GM21360 (cell line): ENCODE results near the gene PCYT1B.
A peak's percentile ranks its signal among the peaks of the same experiment; 100 is the strongest.
"Not testable (repeated sequence)": the region's sequence is repeated elsewhere in the genome, so short reads cannot be mapped to it uniquely, and the experiment has no call there.

Source experiments
- ATAC-seq: cut with Tn5 transposase; IDR thresholded peaks from one replicate; pipeline ENCODE4 v1.9.1; 2021; ENCODE audit warnings: mild to moderate bottlenecking, moderate library complexity; ENCODE audit not compliant: unreplicated experiment

Gene PCYT1B

DNA sequence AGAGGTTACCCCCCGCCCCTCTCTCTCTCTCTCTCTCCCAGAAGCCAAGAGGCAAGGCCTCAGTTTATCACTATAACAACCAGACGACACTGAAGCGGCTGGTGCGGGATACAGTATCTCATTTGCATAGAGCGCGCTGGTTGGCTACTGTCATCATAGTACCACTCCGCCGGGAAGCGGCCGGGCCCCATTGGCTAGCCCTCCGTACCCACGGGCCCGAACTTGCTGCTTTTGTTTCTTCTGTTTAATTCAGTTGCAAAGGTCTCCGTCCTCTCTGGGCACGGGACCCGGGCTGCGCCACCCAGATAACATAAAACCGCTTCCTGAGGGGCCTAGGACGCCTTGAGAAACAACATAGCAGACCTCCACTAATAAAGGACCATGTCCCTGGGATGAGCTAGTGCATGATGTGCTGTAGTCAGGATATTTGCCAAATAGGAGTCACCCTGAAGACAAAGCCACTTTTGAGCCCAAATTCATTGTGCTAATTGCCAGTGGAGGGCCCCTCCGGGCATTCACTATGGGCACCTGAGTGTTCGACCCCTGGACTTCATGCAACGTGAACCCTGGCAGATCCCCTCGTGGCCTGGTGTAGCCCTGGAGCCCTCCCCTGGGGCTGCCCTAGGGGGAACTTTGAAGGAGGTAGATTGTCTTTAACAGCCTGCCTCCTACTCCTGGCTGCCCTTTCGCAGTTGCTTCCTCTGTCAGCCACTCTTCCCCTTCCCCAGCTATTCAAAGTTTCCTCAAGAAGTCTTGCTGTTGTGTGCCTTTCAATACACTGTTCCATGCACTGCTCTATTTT is at the start of gene PCYT1B:
TSS of gene PCYT1B (minus strand) at position 91 of the 802 bp plus-strand sequence. CDS start 242 bp downstream, outside the sequence.
- ATAC-seq: peak; percentile 89

DNA sequence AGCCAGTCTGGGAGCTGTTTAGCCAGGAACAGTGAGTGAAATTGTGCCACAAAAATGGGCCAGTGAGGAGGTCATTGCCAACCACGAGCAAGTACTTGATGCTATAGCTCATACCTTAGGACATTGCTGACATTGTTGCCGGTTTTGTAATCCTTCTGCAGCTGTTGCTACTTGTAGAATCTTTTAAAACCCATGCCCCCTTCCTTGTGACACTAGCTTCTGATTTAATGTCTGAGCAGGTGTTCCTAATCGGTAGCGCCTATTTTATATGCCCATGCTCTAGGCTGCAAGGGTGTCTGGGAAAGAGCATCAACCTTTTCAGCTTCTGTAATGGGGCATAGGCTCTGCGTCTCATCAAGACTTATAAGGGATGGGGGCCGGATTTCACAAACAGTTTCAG is 49.1 kb upstream of the PCYT1B start:
- ATAC-seq: no peak

DNA sequence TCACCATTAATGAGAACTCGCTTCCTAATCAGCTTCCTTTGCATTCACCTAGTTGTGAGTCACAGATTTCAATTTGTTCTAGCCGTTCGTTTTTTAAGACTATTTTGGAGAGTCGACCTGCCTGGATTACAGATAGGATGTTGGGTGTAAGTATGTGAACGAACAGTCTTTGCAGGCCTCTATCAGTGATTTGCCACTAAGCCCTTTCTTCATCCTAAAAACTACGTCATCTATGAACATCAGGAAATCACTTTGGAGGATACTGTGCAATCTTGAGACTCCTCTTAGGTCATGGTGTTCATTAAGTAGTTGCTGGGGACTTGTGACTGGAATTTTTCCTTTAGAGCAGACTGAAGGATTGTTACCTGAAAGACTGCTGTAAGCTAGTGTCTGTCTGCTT is 47.7 kb upstream of the PCYT1B start:
- ATAC-seq: no peak

DNA sequence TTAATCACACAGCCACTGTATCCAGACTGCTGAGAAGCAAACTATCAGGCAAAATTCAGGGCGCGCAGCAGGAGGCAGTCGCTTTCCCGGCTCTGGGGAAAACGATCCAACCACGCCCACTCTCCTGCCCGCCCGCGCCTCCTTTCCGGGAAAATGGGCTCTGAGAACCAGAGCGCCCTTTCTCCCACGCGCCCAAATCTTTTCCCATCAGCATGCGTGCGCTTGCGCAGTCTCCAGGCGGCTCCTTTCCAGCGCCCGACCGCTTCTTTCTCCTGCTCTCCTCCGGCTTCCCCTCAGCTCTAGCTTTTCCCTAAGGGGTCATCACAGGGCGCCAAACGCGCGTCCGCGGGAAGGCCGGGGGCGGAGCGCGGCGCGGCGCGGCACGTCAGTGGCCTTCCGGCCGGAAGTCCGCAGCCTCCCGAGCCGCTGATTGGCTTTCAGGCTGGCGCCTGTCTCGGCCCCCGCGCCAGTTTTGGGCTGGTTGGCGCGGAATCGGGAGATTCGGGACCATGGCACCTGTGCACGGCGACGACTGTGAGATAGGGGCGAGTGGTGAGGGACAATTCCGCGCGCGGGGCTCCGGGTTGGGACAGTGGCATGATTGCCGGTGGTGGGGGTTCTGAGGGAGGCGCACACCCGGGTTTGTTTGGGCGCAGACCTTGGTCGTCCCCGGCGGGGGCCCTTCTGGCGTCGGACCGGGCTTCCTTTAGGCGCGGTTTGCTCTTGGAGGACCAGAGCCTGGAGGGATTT is 46.5 kb upstream of the PCYT1B start, which contains the start of gene POLA1:
TSS of gene POLA1 (plus strand) at position 466 of the 750 bp plus-strand sequence. CDS start at position 510, 44 bp downstream.
- ATAC-seq: peak; percentile 91

DNA sequence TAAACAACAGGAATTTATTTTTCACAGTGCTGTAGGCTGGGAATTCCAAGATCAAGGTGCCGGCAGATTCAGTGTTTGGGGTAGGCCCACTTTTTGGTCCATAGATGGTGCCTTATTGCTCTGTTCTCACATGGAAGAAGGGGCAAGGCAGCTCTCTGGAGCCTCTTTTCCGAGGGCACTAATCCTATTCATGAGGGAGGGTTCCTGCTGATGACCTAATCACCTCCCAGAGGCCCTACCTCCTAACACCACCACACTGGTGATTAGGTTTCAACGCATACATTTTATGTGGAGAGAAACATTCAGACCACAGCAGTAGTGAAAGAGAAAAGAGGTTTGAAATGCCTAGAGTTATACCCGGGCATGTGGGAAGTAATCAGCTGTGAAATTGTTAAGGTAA is 45.2 kb upstream of the PCYT1B start:
- ATAC-seq: no peak

DNA sequence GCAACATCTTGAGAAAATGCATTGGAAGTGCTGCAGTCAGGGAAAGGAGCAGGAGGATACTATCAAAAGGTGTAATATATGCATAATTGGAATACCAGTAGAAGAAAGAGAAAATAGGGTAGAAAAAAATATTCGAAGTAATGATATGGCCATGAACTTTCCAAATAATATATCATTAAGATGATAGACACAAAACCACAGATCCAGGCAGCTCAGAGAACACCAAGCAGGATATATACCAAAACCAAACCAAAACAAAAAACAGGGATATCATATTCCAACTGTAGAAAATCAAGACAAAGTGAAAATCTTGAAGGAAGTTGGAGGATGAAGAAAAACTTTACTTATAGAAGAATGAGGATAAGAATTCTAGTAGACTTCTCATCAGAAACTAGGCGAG is 36.9 kb upstream of the PCYT1B start:
- ATAC-seq: no peak

DNA sequence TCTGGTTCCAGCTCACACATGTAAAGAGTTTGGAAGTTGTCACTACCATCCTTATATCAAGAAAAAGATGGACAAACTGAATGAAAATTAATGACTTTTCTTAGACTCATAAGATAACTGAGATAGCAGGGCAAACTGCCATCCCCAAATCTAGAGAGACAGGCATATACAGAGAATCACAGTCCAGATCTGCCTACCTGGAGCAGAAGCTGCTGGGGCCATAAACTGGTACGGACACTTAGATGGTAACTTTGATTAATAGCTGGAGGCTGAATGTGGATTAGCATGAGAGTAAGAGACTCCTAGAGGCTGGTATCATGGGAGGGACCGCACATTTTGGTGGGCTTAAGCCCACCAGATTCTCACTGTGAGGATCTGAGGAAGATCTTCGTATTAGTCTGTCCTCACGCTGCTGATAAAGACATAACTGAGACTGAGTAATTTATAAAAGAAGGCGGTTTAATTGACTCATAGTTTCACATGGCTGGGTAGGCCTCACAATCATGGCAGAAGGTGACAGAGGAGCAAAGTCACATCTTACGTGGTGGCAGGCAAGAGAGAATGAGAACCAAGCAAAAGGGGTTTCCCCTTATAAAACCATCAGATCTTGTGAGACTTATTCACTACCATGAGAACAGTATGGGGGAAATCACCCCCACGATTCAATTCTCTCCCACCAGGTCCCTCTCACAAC is 35.7 kb upstream of the PCYT1B start:
- no peak for ATAC-seq

DNA sequence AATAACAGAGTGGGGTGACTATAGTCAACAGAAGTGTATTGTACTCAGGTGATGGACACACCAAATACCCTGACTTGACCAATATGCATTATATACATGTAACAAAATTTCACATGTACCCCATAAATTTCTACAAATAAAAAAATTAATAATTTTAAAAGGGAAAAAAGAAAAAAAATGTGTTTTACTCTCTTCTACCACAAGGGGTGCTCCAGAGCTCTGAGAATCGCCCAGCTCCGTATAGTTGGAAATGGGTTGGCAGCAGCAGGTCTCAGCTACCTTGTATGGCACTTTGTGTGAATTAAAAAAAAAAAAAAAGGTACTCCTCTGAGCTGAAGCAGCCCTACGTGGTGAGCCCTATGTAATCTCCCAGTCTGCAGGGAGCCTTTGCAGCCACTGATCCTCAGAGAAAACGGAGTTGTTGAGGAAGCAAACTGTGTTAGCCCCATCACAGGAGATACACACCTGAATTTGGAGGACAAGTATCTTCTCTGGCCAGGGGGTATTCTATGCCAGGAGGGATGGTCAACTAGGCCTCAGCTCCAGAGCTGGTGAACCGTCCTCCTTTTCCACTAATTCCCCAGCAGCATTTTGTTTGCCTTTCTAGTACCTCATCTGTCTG is 29.4 kb upstream of the PCYT1B start:
- ATAC-seq: no peak

DNA sequence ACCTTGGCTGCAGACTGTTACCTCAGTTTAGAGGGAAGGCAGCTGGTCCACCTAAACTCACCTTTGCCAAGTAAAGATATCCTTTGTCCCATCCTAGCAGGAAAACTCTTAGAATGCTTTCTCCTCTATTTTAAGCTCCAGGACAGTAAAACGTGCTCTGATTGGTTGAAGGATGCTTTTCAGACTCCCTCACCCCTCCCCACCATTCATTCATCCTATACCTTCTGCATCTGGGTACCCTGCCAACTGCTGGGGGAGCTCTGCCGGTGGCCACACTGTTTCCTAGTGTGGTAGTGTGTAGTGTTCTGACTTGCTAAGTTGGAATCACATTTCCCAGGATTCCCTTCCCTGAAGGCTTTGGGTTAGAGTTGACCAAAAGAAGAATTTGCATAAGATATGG is 26.3 kb upstream of the PCYT1B start:
- ATAC-seq: no peak

DNA sequence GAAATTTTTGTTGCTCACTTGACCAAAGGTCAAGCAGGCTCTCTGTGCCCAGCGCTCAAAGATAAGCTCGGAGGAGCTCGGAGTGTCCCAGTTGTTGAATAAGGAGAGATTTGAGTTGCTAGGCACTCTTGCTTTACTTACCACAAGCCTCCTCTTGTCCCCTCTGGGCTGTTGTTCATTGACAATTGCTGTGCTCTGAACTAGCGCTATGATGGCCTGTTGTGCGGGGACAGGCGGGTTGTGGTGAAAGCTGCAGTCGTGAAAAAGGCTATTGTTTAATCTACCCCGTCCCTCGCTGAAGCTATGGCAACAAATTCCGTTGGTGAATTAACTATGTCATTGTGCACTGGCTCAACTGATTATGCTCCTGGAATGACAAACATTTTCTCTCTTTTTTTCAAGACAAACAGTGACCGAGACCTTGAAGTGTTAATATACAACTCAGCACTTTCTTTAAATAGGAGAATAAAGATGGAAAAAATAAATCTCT is 25.6 kb upstream of the PCYT1B start:
- ATAC-seq: no peak

DNA sequence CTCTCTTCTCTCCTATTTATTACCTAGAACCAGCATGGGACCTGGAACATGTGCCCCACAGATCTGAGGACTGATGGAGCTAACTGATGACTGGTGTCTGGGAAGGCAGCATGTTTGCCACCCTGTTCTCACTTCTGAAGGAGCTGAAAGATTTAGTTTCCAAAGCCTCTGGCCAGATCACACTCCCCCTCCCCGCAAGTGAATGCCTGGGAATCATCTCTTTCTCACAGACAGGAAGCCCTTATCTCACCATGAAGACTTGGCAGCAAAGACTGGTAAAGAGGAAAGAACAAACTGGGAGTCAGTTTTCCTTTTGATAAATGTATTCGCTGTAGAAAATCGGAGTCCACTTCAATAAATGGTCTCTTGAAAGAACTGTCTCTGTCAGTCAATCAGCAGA is 21.0 kb upstream of the PCYT1B start:
- ATAC-seq: no peak

DNA sequence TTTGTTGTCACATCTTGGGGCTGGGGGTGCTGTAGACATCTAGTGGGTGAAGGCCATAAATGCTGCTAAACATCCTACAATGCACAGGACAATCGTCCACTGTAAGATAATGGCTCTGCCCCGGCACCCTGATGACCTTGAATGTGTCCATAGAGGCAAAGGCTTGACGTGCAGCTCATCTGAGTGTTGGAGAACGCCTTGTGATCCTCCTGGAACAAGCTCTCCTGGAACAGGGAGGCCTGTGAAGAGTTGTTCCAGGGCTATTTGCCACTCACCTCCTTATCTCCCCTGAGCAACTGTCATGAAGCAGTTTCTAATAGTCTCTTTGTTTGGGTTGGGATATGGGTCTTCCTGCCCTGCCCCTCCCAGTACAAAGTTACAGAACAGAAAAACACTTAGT is 15.2 kb upstream of the PCYT1B start:
- ATAC-seq: no peak

DNA sequence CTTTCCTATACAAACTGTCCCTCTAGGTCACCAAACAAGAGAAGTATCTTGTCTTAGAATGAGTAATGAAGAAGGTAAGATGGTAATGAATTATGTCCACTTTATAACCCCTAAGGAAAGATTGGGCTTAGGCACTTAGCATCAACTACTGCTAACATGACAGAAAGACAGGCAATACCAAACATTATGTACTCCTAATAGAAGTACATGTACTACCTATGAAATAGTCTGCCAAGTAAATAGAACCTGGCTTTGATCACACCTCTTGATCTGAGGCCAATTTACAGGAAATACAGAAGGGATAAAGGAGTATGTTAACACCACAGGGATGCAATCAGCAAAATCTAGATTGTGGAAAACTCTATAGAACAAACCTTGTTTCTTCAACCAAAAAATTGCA is 14.1 kb upstream of the PCYT1B start:
- ATAC-seq: no peak

DNA sequence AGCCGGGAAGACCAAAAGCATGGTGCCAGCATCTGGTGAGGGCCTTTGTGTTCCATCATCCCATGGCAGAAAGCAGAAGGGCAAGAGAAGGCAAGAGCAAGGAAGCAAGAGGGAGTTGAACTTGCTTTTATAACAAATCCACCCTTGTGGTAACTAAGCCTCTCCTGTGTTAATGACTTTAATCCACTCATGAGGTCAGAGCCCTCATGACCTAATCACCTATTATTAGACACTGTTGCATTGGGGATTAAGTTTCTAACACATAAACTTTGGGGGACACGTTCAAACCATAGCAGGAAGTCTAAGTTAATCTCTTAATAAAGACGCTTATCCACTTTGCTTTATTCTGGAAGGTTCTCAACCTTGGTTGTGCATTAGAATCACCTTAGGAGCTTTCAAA is 12.5 kb upstream of the PCYT1B start:
- ATAC-seq: no peak

DNA sequence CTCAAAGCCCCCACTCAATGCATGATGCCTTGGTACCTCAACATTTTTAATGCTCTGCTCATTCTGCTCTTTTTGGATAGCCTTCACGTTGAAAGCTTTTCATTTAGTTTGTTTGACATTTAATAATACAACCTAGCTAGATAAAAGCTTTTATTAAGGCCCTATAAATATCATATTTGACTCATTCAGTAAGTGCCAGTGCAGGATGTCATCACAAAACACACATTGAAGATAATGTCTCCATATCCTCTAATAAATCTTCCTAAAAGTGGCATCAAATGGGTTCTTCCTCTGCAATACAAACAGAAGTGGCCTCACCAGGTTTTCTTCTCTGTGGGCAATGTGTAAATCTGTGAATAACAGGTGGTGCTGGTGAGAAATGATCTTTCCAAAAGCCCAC is 12.0 kb upstream of the PCYT1B start:
- ATAC-seq: no peak

DNA sequence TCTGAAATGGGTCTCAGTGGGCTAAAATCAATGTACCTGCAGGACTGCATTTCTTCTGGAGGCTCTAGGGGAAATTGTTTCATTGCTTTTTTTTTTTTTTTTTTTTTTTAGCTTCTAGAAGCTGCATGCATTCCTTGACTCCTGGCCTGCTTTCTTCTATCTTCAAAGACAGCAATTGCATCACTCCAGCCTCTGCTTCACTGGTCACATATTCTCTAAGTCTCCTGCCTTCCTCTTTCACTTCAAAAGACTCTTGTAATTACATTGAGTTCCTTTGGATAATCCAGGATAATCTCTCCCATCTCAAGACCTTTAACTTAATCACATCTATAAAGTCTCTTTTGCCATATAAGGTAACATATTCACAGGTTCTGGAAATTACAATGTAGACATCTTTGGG is 11.3 kb upstream of the PCYT1B start:
- ATAC-seq: no peak

DNA sequence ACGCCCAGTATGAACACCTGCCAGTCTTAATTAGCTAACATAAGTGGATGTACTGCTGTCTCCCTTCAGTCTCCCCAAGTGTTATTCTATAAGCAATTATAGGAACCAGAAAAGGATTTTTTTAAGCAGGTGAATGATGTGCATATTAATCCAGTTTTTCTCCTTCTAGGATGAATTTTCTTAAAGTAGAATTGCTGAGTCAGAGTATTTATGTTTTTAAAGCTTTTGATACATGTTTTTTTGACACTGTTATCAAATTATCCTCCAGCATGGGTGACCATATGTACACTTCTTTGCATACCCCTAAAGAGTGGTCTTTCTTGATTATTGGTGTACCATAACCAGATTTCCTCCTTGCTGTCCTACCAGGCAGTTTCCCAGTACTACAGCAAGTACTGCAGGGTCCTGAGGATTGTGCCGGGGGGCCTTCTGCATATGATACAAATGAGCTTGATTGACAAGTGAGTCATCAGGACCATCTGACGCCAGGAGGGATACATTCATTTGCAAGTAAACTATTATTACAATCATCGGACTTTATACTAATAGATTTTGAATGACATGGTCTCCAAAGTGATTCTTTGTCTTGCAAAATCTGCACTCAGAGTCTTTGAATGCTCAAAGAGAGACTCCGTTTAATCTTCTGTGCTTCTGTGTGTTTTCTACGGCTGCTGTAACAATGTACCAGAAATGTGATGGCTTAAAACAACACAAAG is 10.7 kb upstream of the PCYT1B start:
- ATAC-seq: no peak

DNA sequence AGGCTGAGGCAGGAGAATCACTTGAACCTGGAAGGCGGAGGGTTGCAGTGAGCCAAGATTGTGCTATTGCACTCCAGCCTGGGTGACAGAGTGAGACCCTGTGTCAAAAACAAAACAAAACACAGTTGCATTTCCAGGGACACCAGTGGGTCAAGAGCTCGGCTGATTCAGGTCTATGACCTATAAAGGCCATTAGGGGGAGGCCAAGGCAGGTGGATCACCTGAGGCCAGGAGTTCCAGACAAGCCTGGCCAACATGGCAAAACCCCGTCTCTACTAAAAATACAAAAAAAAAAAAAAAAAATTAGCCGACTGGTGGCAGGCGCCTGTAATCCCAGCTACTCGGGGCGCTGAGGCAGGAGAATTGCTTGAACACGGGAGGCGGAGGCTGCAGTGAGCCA is 8.5 kb upstream of the PCYT1B start:
- ATAC-seq: not testable (repeated sequence)

DNA sequence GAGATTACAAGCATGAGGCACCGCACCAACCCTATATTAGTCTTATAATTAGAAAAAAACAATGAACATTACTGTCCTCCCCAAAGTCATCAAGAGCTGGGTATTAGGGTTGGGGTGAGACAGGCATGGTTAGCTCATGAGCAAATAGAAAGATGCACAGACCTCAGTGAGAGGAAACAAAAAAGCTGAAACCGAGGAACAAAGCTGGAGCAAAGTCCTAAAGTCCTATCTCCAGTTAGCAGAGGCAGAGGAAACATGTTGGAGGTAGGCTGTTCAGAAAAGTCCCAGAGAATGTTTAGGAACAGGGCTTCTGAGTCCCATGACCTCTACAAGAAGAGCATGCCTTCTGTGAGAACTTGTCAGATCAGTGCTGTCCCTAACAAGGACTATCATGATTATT is 4.6 kb upstream of the PCYT1B start:
- no peak for ATAC-seq

DNA sequence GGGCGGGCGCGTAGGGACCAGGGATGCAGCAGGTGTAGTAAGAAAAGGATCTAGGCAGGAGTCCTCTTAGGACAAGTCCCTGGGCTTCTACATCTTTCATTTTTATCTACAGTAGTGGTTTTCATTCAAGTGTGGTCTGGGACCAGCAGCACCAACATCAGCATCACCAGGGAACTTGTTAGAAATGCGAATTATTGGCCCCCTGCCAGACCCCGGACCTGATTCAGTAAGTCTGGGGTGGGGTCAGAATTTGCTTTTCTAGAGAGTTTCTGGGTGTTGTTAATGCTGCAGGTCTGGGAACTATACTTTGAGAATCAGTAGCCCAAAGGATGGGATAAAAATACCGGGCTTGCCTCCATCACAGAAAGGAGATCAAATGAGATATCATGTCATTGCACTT is 1.3 kb upstream of the PCYT1B start:
- ATAC-seq: no peak
